Stimulated activated CD4-positive, alpha-beta T cell treated with anti-CD3 and anti-CD28 coated beads, Interleukin-2, amount 100 ng/mL, for 24 hours (primary cell): ENCODE data around the gene QKI.
"Not testable (repeated sequence)": the region's sequence is repeated elsewhere in the genome, so short reads cannot be mapped to it uniquely, and the experiment has no call there.

ENCODE experiments used
- DNase-seq, 2 donors: peaks; one replicate each; pipeline ENCODE4 v3.0.0-alpha.2; 2020

The QKI gene

DNA sequence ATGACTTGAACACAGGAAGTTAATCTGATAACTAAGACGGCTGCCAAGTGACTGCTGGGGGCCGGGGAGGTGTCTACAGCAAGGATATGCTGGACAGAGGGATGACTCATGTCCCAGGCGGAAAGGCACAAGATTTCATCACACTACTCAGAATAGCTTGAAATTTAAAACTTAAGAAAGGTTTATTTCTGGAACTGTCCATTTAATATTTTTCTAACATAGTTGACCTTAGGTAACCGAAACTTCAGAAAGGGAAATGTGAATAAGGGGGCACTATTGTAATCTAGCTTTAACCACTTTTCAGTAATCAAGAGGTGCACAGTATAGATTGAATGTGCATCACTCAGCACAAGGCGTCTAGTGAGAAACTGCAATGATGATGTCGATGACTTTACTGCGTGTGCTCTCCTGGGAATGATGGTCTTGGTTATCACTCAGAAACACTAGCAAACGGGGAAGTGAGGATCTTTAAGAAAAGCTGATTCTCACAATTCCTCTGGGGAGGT, 171.5 kb downstream of the QKI start:
- DNase-seq = no peak

- DNase-seq = no peak
Measured at GRCh38 chr6:163586888-163587287, 172.4 kb downstream of the QKI start.

DNA sequence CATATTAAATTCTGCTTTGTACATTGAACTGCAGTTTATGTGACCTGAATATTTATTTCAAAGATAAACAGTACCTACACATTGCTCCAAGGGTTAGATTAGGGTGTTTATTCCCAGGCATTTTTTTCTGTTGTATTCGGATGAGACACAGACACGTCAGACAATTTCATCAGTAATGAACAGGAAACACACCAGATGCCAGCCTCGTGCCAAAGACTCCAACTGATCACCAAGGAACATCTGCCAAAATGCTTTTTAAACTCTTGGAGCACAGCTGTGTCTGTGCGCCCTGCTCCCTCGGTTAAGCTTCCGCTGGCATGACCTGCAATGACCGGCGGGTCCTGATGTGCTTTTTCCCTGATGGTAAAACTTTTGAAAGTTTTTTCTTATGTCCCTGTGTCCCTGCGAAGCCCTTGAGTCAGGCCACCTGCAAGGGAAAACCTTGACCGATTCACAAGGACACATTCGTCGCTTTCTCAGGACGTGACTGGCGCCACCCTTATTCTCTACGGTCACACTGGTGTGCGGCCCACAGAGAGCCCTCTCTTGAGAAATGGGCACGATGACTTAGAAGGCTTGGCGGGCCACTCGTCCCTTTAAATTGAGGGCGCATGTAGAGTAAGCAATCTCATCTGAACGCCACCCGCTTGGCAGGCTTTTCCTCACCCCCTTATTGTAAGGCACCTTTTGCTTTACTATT, 173.9 kb downstream of the QKI start:
- DNase-seq = no peak

DNA sequence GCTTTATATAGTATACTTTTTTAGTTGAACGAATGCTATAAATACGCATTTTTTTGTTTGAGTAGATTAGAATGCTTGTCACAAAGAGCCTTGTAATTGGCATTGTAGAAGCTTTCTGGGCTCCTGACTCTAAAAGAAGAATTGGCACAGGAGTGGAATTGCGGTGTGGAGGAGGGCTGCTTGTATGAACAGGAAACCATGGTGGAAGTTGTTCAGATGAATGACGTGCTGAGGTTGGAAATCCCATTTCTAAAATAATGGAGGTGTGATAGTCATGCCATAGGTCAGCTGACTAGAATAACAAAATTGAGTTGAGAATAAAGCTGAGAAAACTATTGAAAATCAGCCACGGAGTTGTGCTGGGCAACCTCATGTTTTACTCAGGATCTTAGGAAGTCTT, 174.9 kb downstream of the QKI start:
- no peak for DNase-seq

DNA sequence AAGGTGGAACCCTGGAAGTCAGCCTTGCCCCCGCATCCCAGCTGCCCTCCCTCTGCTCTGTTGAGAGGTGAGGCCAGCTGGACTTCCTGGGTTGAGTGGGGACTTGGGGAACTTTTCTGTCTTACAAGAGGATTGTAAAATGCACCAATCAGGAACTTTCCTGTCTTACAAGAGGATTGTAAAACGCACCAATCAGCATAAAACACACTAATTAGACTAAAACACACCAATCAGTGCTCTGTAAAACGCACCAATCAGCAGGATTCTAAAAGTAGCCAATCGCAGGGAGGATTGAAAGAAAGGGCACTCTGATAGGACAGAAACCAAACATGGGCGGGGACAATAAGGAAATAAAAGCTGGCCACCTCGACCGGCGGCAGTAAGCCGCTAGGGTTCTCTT, 175.6 kb downstream of the QKI start:
- not testable (repeated sequence) for DNase-seq

DNA sequence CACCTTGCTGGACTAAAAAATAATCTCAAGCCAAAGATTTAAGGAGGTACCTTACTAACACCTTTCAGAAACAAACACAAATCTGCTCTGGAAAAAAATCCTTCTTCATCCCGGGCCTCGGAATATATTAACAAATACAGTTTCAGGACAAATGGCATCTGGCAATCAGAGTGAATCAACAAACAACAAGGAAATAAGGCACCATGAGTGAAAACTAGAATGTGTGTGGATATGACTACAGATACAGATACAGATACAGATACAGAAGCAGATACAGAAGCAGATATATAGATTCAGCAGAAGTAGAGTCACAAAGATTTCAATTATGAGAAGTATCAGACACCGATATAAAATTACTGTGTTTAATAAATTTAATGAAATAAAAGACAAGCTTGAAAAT, 178.4 kb downstream of the QKI start:
- DNase-seq = no peak

DNA sequence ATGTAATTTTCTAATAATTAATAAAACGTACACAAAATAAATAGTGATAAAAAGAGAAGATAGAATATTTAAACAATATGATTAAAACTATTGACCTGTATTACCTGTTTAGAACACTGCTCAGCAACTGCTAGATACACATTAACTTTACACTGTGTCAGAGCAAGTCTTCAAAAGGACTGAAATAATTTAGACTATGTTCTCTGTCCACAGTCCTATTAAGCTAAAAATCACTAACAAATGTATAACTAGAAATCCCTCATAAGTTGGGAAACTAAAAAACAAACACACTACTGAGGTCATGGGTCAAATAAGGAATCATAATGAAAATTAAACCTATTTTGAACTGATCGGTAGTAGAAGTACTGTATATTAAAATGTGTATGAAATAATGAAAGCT, 181.7 kb downstream of the QKI start:
- no peak for DNase-seq

GRCh38 chr6:163599136-163599535, 184.6 kb downstream of the QKI start:
- no peak for DNase-seq

- no peak for DNase-seq
Measured at GRCh38 chr6:163599684-163600083, 185.2 kb downstream of the QKI start.

DNA sequence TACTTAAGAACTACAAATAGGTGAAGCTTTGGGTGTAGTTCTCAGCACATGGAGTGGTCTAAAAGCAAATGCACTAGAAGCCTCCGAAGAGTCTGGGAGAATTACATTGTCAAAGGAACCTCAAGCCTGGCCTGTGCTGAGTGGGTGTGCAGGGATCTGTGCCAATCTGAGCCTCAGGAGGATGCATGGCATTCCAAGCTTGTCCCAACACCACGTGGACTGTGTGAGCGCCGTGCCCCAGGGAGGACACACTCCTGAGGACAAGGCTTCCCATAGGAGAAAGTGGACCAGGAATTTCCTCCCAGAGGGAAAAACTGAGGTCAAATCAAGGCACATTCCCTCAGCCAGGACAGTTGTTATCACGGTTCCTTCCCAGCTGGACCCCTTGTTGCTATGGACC, 185.8 kb downstream of the QKI start:
- DNase-seq = no peak

DNA sequence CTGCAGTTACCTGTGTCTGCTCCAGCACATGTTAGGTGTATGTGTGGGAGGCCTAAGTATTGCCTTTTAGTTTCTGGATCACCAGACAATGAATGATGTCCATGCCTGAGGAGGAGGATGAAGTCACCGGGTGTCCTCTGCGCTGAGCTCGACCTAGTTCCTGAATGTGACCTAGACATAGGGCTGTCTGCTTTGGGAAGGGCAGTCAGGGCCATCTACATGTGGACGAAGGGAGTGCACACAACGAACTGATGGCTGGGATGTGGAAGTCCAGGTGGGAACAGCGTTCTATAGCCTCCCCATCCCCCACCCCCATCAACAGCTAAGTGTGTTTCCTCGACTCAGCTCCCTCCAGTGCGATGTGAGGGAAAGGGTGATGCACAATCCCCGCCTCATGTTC, 186.3 kb downstream of the QKI start:
- DNase-seq = no peak

DNA sequence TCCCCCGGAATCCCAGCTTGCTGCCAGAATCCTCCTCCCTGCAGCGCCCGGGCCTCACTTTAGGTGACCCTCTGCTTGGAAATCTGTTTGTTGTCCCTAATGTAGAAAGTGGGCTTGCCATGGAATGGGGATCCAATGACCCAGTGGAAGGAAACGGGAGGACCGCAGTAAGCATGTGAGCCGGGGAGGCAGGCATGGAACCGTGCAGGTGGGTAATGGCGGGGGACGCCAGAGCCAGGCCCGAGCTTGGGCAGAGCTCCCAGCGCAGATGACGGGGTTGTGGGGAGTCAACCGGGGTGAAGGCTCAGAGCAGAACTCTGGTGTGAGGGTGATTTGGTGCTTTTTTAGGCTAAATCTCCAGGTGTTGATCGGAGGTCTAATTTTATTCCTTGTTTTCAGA, 188.3 kb downstream of the QKI start:
- no peak for DNase-seq

GRCh38 chr6:163603395-163603794, 188.9 kb downstream of the QKI start:
- DNase-seq = no peak

GRCh38 chr6:163605385-163606097, 191.0 kb downstream of the QKI start:
- no peak for DNase-seq

GRCh38 chr6:163607792-163608191, 193.3 kb downstream of the QKI start:
- DNase-seq = no peak

GRCh38 chr6:163608204-163608644, 193.7 kb downstream of the QKI start:
- DNase-seq = no peak

DNA sequence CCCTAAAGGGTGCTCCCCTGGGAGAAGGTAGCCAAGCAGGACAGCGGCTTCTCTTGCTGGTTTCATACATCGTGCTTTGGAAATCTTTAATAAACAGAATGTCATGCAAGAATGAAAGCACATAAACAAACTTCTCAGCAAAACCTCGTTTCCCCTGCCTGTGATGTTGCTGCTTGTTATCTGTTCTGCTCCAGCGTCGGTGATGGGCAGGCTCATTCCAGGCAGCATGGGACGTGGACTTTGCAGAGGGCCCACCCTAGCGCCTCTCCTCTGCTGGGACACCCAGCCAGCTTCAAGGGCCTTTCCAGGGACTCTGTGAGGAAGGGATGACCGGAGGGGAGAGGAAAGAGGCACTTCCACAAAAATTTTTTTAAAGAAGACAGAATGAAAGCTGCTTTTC, 197.7 kb downstream of the QKI start:
- no peak for DNase-seq

- no peak for DNase-seq
Measured at GRCh38 chr6:163613025-163613424, 198.5 kb downstream of the QKI start.

- no peak for DNase-seq
Measured at GRCh38 chr6:163613668-163614067, 199.2 kb downstream of the QKI start.

- no peak for DNase-seq
Measured at GRCh38 chr6:163616452-163616851, 201.9 kb downstream of the QKI start.

- no peak for DNase-seq
Measured at GRCh38 chr6:163617549-163617948, 203.0 kb downstream of the QKI start.

- no peak for DNase-seq
Measured at GRCh38 chr6:163620101-163620500, 205.6 kb downstream of the QKI start.

DNA sequence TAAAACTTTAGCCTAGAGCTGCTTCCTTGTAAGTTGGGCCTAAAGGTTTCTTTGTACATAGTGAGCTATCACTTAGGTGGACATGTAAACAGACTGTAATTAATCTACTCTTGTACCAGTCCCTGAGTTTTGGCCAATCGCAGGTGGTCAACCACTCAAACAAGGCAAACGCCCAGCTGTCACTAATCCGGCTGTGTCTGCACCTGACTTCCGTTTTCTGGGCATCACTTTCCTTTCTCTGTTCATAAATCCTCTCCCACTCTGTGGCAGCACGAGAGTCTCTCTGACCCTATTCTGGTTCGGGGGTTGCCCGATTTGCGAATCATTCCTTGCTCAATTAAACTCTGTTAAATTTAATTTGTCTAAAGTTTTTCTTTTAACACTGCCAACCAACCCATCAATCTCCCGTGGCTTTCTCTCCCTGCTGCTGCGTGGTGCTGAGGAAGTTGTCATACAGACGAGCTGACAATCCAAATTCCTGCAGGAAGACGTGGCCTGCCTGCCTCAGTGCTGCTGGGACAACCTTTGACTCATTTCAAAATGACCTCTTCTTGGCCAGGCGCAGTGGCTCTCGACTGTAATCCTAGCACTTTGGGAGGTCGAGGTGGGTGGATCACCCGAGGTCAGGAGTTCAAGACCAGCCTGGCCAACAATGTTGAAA, 206.3 kb downstream of the QKI start:
- no peak for DNase-seq

DNA sequence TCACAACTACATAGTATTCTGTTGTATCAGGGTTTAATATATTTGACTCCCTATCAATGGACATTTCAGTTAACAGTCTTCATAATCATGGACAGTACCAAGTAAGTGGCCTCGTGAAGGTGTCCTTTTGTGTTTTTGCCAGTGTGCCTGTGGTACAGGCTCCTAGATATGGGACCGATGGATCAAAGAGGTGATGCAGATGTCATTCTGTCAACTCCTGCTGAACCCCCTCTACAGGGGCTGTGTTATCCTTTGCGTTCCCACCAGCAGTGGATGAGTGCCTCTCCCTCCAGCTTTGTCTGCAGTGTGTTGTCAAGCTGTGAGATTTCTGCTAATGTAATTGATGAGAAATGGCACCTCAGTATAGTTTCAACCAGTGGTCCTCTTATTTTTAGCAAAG, 210.7 kb downstream of the QKI start:
- no peak for DNase-seq
